T-helper 2 cell treated with Interferon-gamma antibody and Interleukin-4, amounts not matched to agents 100 ng/mL and 5 ng/mL, for 36 hours (primary cell): ENCODE data around the gene ENG. TPM values are rescaled to one million over a fixed set of nuclear protein-coding genes. Genes with fewer than 3 reads are reported as not detected.

Experiments used
- intact Hi-C: fragments of 100-400 bp; cut with micrococcal nuclease; formaldehyde crosslinking; loops from one replicate; pipeline ENCODE4 v1.15.1; 2023
- total RNA-seq: library from RNA; stranded (reverse); gene quantifications from 2 replicates; pipeline ENCODE4 v1.2.3, GENCODE V29; 2022

ENG gene
- total RNA-seq, 1 donor from 2014 or later = 21.4 TPM

DNA sequence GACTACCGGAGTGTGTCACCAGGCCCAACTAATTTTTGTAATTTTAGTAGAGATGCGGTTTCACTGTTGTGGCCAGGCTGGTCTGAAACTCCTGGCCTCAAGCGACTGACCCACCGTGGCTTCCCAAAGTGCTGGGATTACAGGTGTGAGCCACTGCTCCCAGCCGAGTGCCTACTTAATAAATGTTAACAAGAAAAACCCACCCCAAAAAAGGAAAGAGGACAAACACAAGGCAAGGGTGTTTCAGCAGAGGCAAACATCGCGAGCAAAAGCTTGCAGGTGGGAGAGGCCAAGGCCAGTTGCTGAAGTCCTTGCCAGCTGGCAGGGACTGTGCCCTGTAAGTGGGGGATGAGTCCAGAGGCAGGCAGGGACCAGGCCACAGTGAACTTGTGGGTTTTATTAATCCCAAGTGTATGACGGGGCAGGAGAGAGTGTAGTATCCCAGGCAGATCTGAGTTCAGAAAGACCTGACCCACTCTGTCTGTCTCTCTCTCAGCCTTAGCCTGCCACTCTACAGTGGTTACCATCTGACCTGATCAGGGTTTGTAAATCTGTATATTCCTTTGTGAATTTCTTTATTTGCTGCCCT lies 58.1 kb downstream of the ENG start:
- intact Hi-C loops = no loop called here

DNA sequence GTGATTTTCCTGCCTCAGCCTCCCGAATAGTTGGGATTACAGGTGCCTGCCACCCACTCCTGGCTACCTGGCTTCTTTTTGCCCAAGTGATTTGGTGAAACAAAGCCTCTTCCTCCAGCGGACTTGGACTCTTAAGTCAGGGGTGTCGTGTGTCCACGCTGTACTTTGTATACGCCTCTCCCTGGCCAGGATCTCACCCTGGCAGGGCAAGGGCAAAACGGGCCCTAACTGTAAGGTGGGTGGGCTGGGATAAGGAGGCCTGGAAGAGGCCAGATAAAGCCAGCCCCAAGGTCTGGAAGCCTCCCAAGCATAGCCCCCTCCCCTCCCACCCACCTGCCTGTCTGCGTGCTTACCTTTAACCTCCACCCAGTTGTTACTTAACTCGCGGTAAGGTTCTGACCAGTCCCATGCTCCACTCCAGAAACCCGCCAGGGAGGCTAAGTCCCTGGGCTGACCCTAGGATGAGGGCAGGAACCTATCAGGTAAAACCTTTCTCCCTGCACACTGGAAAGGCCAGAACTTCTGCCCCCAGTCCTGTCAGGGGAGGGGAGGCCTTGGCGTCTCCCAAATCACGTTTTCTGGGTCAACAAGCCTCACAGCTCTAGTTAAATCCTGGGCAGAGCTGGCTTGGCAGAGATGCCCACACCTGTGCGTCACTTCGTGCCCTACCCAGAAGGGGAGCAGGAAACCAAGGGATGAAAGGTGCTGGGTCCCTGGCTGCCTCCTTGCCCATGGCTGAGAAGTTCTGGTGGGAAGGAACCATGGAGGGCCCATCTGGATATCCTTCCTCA lies 60.3 kb downstream of the ENG start:
- intact Hi-C loops = no loop called here

DNA sequence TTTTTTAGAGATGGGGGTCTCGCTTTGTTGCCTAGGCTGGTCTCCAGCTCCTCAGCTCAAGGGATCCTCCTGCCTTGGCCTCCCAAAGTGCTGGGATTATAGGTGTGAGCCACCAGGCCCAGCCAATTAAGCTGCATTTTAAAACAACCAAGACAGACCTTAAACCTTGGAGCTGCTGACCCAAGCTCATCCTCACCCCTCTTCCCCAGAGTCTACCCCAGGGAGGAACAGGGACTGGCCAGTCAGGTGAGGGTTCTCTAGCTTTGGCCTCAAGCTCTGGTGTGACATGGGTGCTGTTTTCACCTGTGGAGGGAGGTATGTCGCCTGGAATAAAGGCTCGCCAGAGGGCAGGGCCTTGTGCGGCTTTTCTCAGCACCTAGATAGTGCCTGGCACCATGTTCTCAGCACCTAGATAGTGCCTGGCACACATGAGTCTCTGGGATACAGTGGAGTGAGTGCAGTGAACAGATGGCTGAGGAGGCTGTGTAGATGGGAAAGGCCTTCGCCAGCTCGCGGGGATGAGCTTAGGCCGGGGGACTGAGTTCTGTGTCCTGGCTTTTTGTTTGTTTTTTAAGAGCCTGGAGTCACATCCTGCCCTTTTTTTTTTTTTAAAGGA lies 61.3 kb downstream of the ENG start:
- intact Hi-C loops = no loop called here

DNA sequence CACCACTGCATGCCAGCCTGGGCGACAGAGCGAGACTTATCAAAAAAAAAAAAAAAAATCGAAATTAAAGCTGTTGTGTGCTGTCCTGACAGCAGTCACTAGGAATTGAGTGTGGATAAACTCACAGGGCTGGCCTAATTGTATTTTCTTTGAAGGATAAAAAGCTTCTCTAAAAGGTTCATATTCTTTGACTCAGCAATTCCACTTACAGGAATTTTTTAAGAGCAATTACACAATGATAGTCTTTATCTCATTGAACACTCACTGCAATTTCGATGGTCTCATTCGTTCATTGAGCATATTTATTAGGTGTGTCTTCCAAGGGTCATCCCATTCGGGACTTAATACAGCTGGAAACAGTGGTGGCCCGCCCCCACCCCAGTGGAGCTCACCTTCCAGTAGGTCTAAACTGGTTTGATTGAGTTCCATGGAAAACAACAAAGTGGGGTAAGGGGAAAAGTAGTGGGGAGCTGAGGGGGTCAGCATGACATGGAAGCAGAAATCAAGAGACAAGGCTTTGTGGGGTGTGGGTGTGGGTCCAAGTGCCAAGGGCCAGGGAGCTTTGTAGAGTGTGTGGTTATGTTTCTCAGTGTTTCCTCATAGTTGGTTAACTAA lies 61.9 kb downstream of the ENG start:
- intact Hi-C loops = no loop called here

DNA sequence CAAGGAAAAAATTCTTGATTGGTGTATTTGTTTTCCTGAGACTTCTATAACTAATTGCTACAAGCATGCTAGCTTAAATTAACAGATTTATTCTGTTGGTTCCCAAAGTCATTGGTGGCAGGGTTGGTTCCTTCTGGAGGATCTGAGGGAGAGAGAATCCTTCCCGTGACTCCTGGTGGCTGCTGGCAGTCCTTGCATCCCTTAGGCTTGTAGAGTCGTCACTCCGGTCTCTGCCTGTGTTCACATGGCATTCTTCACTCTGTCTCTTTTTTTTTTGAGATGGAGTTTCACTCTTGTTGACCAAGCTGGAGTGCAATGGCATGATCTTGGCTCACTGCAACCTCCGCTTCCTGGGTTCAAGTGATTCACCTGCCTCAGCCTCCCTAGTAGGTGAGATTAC lies 63.4 kb downstream of the ENG start:
- intact Hi-C loops = no loop called here

DNA sequence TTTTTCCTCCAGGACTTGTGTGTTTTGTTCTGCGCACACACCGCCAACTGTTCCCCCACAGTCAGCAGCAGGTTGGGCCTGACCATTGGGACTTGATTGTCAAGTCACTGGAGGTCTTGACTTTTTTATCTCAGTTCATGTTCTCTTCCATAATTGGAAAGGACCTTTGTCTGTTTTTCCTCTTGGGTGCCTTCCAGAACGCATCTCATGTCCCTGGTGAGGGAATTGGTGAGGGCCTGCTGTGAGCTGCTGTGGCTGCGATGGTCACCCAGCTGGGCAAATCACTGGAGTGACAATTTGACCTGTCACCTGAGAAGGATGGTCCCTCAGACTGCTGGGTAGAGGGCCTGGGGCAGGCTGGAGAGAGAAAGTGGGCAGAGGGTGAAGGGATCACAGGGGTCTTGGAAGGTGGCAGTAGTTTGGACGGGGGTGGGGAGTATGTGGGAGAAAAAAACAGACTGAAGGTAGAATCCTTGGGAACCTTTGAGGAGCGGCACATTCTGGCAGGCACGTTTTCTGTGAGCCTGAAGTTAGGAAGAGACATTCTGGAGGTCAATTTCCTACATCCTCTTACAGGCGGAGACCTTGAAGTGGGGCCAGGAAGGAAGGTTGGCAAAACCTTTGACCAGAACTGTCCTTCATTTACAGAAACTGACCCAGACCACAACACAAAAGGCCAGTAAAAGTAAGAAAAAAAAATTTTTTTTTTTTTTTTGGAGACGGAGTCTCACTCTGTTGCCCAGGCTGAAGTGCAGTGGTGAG lies 64.2 kb downstream of the ENG start:
- intact Hi-C loops = no loop called here

DNA sequence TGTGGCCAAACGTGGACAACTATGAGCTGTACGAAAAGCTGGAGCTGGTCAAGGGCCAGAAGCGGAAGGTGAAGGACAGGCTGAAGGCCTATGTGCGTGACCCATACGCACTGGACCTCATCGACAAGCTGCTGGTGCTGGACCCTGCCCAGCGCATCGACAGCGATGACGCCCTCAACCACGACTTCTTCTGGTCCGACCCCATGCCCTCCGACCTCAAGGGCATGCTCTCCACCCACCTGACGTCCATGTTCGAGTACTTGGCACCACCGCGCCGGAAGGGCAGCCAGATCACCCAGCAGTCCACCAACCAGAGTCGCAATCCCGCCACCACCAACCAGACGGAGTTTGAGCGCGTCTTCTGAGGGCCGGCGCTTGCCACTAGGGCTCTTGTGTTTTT lies 65.3 kb downstream of the ENG start:
- intact Hi-C loops = no loop called here

DNA sequence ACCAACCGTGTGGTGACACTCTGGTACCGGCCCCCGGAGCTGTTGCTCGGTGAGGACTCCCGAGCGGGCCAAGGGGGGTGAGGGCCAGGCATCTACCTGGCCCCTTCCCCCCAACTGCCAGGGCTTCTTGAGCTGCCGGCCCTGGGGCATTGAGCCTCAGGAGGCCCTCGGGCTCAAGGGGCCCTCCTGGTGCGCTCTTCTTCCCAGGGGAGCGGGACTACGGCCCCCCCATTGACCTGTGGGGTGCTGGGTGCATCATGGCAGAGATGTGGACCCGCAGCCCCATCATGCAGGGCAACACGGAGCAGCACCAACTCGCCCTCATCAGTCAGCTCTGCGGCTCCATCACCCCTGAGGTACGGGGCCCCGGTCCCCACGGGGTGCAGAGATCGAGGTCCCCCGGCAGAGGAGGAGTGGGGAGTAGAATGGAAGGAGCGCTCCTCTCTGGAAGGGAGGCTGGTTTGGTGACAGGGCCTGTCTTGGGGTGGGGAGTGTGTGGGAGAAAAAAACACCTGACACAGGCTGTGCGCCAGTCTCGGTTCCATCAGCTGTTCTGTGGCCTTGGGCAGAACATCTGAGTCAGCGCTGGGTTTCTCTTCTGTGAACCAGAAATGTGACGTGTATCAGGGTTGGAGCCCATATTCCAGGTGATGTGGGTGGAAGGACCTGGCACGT lies 66.0 kb downstream of the ENG start:
- intact Hi-C loops = no loop called here

DNA sequence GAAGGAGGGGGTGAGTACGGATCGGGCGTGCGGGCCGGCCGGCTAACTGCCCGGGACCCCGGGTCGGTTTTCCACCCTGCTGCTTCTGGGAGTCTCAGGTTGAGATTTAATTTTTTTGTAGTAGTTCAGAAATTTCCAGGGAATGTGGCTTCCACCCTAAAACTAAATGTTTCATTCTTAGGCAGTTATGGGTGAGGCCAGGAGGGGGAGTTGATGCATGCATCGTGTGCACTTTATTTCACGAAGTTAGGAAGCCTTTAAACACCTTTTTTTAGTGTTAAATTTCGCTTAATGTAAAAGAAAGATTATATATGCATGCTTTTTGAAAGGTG lies 67.7 kb downstream of the ENG start:
- intact Hi-C loops = loop anchor here (1.0 to 2.0 kb wide), 2 partner anchors 16 to 84 kb away; partner anchors contain the start of gene FPGS

DNA sequence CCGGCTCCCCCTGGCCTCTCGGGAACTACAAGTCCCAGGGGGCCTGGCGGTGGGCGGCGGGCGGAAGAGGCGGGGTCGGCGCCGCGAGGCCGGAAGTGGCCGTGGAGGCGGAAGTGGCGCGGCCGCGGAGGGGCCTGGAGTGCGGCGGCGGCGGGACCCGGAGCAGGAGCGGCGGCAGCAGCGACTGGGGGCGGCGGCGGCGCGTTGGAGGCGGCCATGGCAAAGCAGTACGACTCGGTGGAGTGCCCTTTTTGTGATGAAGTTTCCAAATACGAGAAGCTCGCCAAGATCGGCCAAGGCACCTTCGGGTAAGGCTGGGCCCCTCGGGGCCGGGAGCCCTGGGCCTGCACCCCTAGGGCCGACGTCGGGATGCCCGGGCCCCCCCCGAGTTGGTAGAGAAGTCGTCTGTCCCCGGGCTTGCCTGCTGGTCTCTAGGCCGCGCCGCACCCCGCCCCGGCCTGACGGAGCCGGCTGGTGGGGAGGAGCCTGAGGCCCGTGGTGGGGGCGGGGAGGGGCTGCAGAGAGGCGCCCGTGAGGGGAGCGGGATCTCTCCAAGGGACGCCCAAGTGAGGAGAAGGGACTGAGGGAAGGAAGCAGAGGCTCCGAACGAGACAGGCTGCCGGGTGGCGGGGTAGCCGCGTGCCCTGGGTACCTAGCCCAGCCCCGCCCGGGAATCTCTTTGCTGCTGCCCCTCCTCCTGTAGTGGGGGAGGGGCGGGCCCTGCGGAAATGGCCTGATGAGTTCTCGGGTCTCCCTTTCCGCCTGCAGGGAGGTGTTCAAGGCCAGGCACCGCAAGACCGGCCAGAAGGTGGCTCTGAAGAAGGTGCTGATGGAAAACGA lies 68.3 kb downstream of the ENG start, which contains the start of gene CDK9:
Gene CDK9 (plus strand): TSS at position 102 of the 840 bp plus-strand sequence. CDS start 115 bp downstream, at position 217.
- intact Hi-C loops = loop anchor here (1.0 to 2.0 kb wide), 6 partner anchors 10 to 131 kb away; partner anchors contain the start of genes FPGS, ST6GALNAC4 and TOR2A

DNA sequence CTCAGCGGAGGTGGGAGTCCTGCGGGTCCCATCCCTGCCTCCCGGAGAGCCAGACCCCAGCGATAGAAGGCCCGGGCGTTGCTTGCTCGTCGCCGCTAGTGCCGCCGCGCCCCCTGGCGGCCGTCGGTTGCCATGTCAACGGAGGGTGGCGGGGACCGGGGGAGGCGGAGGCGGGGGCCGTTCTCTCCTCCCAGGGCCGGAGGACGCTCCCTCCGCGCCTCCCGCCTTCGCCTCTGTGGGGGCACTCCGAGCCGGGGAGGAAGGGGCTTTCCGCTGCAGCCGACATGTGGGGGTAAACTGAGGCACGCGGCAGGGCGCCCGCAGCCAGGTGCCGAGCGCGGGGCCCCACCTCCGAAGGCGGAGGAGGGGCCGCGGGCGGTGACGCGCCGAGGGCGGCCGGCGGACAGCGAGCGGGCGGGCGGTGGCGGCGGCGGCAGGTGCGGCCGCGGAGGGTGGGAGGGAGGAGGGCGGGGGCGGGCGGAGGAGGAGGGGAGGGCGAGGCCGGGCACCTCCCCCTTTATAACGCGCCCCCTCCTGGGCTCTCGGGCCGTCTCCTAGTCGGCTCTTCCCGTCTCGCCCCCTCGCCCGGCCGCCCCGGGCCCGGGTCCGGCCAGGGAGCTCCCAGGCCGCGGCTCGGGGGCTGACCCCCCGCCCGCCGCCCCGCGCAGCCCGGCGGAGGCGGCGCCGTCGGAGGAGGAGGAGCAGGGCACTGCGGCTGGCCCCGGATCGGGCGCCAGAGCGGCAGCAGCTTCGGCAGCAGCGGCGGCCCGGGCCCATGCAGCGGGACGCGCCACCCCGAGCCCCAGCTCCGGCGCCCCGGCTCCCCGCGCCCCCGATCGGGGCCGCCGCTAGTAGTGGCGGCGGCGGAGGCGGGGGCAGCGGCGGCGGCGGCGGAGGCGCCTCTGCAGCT lies 69.2 kb downstream of the ENG start:
- intact Hi-C loops = loop anchor here (1.0 to 2.0 kb wide), 4 partner anchors 9 to 132 kb away; partner anchors contain the start of genes ST6GALNAC4 and TOR2A

DNA sequence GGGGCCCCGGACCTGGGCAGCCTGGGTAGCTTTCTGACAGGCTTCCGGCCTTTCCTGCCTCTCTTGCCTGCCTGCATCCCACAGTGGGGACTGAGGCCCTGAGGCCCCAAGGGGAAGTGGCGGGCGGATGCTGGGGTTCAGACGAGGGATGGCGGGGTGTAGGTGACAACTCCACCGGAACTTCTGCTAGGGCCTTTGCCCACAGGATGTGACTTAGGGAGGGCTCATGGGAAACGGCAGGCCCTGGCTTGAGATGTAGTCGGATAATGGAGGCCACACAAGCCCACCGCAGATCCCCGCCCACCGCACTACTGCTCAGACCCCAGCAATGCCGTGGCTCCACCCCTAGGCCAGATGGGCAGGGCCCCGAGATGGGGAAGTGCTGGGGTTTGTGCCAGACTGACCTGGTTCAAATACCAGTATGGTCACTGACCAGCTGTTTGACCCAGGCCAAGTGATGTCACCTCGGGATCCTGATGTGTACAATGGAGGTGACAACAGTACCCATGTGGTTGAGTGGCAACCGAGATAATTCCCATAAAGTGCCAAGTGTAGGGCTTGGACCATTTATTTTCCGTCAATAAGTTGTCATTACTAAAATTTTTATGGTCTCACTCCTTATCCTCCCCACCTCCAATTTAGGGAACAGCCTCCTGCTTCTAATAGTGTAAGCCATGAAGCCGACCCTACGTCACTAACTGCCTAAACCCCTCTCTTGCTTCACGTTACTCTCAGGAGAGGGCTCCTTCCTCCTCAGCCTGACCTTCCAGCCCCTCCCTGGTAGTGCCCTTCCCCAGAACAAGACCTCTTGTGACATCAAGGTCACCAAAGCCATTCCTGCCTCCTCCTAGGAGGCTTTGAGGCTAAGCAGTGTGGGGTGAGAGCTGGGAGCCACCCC lies 71.1 kb downstream of the ENG start:
- intact Hi-C loops = loop anchor here (2.0 to 5.0 kb wide), 2 partner anchors 133 to 244 kb away; partner anchors contain the start of gene ST6GALNAC4

DNA sequence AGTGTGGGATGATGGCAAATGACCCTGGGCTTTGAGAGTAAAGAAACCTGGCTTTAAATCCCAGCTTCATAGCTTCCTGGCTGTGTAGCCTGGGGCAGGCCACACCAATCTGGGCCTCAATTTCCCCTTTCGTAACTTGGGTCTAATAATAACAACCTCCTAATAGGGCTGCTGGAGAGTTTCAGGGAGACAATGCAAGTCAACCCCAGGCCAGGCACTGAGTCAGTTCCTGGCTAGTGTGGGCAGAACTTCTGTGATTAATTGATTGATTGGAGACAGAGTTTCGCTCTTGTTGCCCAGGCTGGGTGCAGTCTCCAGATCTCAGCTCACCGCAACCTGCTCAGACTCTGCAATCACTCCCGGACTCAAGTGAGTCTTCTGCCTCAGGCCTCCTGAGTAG lies 72.7 kb downstream of the ENG start:
- intact Hi-C loops = loop anchor here (5.0 kb wide), 1 partner anchor 245 kb away; no protein-coding TSS in a partner anchor

DNA sequence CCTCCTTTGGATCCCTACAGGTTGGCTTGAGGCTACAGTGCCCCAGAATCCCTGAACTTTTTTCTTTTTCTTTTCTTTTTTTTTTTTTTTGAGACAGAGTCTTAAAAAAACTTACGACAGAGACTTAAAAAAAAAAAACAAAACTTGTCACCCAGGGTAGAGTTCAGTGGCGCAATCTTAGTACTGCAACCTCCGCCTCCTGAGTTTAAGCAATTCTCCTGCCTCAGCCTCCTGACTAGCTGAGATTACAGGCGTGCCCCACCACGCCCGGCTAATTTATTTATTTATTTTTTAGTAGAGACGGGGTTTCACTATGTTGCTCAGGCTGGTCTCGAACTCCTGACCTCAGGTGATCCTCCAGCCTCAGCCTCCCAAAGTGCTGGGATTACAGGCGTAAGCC lies 73.5 kb downstream of the ENG start:
- intact Hi-C loops = loop anchor here (5.0 kb wide), 1 partner anchor 246 kb away; no protein-coding TSS in a partner anchor

DNA sequence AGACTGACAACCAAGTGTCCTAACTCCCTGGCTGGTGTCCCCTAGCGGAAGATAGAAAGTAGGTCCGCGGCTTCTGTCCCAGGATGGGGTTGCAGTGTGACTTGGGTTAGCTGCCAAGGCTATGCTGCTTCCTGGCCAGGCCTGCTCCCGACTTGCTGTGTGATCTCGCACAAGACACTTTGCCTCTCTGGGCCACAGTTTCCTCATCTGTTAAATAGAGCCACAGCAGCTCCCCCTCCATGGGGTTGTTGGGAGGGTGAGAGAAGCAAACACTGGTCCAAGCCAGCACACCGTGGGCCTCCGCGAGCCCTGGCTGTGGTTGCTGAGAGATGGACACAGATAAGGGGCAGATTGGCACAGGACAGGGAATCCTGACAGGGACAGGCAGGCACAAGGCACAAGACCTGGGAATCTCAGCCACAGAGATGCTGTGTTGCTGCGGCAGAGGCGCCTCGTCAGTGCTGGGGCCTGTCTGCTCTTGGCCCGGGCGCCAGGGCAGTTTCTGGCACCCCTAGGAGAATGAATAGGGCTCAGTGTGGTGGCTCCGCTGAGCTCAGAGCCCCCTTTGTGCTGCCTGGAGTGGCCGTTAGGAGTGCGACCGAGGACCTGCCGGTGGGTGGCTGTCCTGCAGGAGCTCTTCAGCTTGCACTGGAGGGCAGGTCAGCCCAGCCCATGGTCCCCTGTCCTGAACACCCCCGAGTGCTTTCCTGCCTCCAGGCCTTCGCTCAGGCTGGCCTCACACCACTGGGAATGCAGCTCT lies 74.2 kb downstream of the ENG start:
- intact Hi-C loops = loop anchor here (5.0 kb wide), 1 partner anchor 247 kb away; no protein-coding TSS in a partner anchor

DNA sequence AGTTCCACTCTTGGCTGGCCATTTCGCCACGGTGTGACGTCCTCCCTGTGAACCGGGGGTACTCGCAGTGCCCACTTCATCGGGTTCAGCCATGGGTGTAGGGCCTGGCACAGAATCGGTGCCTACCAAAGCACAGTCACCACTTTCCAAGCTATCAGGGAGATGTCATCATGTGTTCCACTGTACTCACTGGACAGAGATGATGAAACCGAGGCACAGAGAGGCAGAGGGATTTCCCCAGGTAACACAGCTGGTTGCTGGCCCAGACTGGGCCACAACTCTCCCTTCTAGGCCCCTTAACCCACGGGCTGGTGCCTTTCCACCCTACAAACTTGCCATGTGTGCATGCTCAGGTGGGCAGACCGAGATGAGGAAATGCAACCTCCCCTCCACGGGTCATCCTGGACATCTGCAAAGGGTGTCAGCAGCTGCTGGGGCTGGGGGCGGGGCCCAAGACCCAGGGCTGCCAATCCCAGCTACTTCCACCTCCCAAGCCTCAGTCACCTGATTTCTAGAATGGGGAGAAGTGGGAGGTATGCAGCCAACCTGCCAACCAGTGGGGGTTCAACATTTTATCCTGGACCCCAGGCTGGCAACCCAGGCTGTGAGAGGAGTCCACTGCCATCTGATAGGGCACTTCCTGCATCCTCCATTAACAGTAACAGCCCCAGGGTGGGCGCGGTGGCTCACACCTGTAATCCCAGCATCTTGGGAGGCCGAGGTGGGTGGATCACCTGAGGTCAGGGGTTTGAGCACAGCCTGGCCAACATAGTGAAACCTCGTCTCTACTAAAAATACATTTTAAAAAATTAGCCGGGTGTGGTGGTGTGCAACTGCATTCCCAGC lies 75.1 kb downstream of the ENG start:
- intact Hi-C loops = no loop called here
